GM12891 (cell line): ENCODE measurements around the gene PMFBP1.

Experiments
- POLR2A ChIP-seq: IDR thresholded peaks from 2 replicates; pipeline ENCODE4 v1.6.1; 2011; ENCODE audit warnings: low read depth, low read length, control low read depth
- POLR2AphosphoS5 ChIP-seq: IDR thresholded peaks from 2 replicates; pipeline ENCODE4 v1.6.1; 2011; ENCODE audit warnings: low read depth, low read length, control low read depth
- SPI1 ChIP-seq: IDR thresholded peaks from 2 replicates; pipeline ENCODE4 v1.6.1; 2011; ENCODE audit warnings: low read depth, low read length, control low read depth
- TAF1 ChIP-seq: IDR thresholded peaks from 2 replicates; pipeline ENCODE4 v1.6.1; 2011; ENCODE audit warnings: low read depth, low read length, control low read depth

- TF ChIP-seq POLR2A = no peak
- TF ChIP-seq TAF1 = no peak
- no peak for TF ChIP-seq POLR2AphosphoS5
- TF ChIP-seq SPI1 = no peak
Observed at GRCh38 chr16:72182976-72183375, 11.0 kb upstream of the PMFBP1 start.
